Loucy (cell line): ENCODE results near the gene TGOLN2.

ENCODE experiments used
- H2AFZ ChIP-seq: fragments of 200-600 bp; sonication (generic); 2 replicates; pipeline ENCODE4 v1.6.0; 2016; ENCODE audit warnings: antibody characterized with exemption, mild to moderate bottlenecking, low read length, moderate library complexity
- H3F3A ChIP-seq: fragments of 200-600 bp; 2 replicates; pipeline ENCODE4 v1.6.0; 2016; ENCODE audit warnings: antibody characterized with exemption, low read depth, mild to moderate bottlenecking
- H3K27me3 ChIP-seq: fragments of 200-600 bp; sonication (generic); 2 replicates; pipeline ENCODE4 v1.6.1; 2014; ENCODE audit warnings: low read length, mild to moderate bottlenecking; ENCODE audit not compliant: insufficient read depth, poor library complexity, severe bottlenecking
- H3K36me3 ChIP-seq: fragments of 200-600 bp; sonication (generic); 2 replicates; pipeline ENCODE4 v1.6.1; 2016; ENCODE audit warnings: low read length; ENCODE audit not compliant: insufficient read depth
- H3K4me1 ChIP-seq: fragments of 200-600 bp; sonication (generic); 2 replicates; pipeline ENCODE4 v1.5.1; 2014; ENCODE audit warnings: low read length, mild to moderate bottlenecking; ENCODE audit not compliant: insufficient read depth, poor library complexity, severe bottlenecking
- H3K4me2 ChIP-seq: fragments of 200-600 bp; sonication (generic); 2 replicates; pipeline ENCODE4 v1.6.0; 2014; ENCODE audit warnings: antibody characterized with exemption, low read length, low read depth, mild to moderate bottlenecking; ENCODE audit not compliant: poor library complexity, severe bottlenecking
- H3K4me3 ChIP-seq: fragments of 200-600 bp; sonication (generic); 2 replicates; pipeline ENCODE4 v1.5.1; 2014; ENCODE audit warnings: low read length, mild to moderate bottlenecking, mixed read lengths; ENCODE audit not compliant: poor library complexity, severe bottlenecking
- H3K79me2 ChIP-seq: fragments of 200-600 bp; sonication (generic); 2 replicates; pipeline ENCODE4 v1.6.1; 2014; ENCODE audit warnings: low read length; ENCODE audit not compliant: insufficient read depth
- H3K9ac ChIP-seq: fragments of 200-600 bp; sonication (generic); 2 replicates; pipeline ENCODE4 v1.6.0; 2014; ENCODE audit warnings: mild to moderate bottlenecking, low read depth, low read length, moderate library complexity; ENCODE audit not compliant: poor library complexity, severe bottlenecking
- H3K9me2 ChIP-seq: fragments of 200-600 bp; sonication (generic); replicated peaks from 2 replicates; pipeline ENCODE4 v1.6.1; 2016; ENCODE audit warnings: low read depth, low read length, mixed read lengths
- H3K9me3 ChIP-seq: fragments of 200-600 bp; sonication (generic); 2 replicates; pipeline ENCODE4 v1.6.1; 2014; ENCODE audit warnings: mild to moderate bottlenecking, antibody characterized with exemption, low read length, low read depth; ENCODE audit not compliant: insufficient read depth
- H4K20me1 ChIP-seq: fragments of 200-600 bp; sonication (generic); 2 replicates; pipeline ENCODE4 v1.6.0; 2014; ENCODE audit warnings: antibody characterized with exemption, low read length, mild to moderate bottlenecking; ENCODE audit not compliant: insufficient read depth, poor library complexity, severe bottlenecking
- CTCF ChIP-seq: fragments of 200-600 bp; sonication (generic); conservative IDR thresholded peaks from 2 replicates; pipeline ENCODE4 v1.5.1; 2014; ENCODE audit warnings: mild to moderate bottlenecking, antibody characterized with exemption, low read length
- EZH2phosphoT487 ChIP-seq: fragments of 200-600 bp; IDR thresholded peaks from 2 replicates; pipeline ENCODE4 v1.6.1; 2018; ENCODE audit warnings: antibody characterized with exemption, mild to moderate bottlenecking, moderate library complexity, borderline replicate concordance

TGOLN2 gene

GRCh38 chr2:85272357-85272756, 55.4 kb downstream of the TGOLN2 start:
- H3K4me3 ChIP-seq, result no peak overlapping the region
- H3K4me1 ChIP-seq, result no peaks in the 10 kb centered on the region
- H2AFZ ChIP-seq, result no peak overlapping the region
- no peaks in the 10 kb centered on the region for H3F3A ChIP-seq
- TF ChIP-seq CTCF (no peak), EZH2phosphoT487 (no peak)
- no peaks in the 10 kb centered on the region for H3K27me3 ChIP-seq
- no peaks in the 10 kb centered on the region for H3K9me3 ChIP-seq
- no peaks in the 10 kb centered on the region for H4K20me1 ChIP-seq
- H3K79me2 ChIP-seq, result no peaks in the 10 kb centered on the region
- H3K9ac ChIP-seq, result no peak overlapping the region
- no peaks in the 10 kb centered on the region for H3K36me3 ChIP-seq
- H3K9me2 ChIP-seq, result no peaks in the 10 kb centered on the region
- H3K4me2 ChIP-seq, result no peak overlapping the region

GRCh38 chr2:85269959-85270358, 57.8 kb downstream of the TGOLN2 start:
- no peak for TF ChIP-seq CTCF
- no peak for TF ChIP-seq EZH2phosphoT487
- Histone ChIP-seq H2AFZ (no peak overlapping the region), H3K36me3 (no peaks in the 10 kb centered on the region), H3K79me2 (no peaks in the 10 kb centered on the region), H3K9me3 (no peaks in the 10 kb centered on the region), H3K4me3 (no peak overlapping the region), H4K20me1 (no peaks in the 10 kb centered on the region), H3K9ac (no peak overlapping the region), H3K27me3 (no peaks in the 10 kb centered on the region), H3K4me1 (no peaks in the 10 kb centered on the region), H3K4me2 (no peak overlapping the region), H3F3A (no peaks in the 10 kb centered on the region), H3K9me2 (no peaks in the 10 kb centered on the region)
